K562 (cell line): ENCODE measurements around the gene ADIPOR2. TPM values are rescaled to one million over a fixed set of nuclear protein-coding genes. Genes with fewer than 3 reads are reported as not detected.

Experiments
- BRF1 ChIP-seq: IDR thresholded peaks from 3 replicates; pipeline ENCODE4 v1.6.1; 2011; ENCODE audit warnings: borderline replicate concordance, mild to moderate bottlenecking; ENCODE audit not compliant: insufficient read length; ENCODE audit errors: extremely low read depth
- FOSL1 ChIP-seq: fragments of 200-800 bp; sonication (Bioruptor generic); conservative IDR thresholded peaks from 2 replicates; pipeline ENCODE4 v1.6.1; 2016; ENCODE audit warnings: missing genetic modification characterization, missing compliant biosample characterization
- HDAC8 ChIP-seq: fragments of 450-650 bp; IDR thresholded peaks from 2 replicates; pipeline ENCODE4 v1.6.1; 2016; ENCODE audit warnings: mild to moderate bottlenecking, missing genetic modification characterization, moderate library complexity, missing compliant biosample characterization
- LEF1 ChIP-seq: fragments of 450-650 bp; IDR thresholded peaks from 2 replicates; pipeline ENCODE4 v1.6.1; 2016; ENCODE audit warnings: mild to moderate bottlenecking
- MTF1 ChIP-seq: fragments of 250-450 bp; sonication (Bioruptor Pico); IDR thresholded peaks from 2 replicates; pipeline ENCODE4 v1.9.0; 2021; ENCODE audit warnings: moderate library complexity, mild to moderate bottlenecking, inconsistent platforms, borderline replicate concordance
- SAFB2 ChIP-seq: fragments of 200-400 bp; formaldehyde crosslinking; IDR thresholded peaks from 2 replicates; pipeline ENCODE4 v1.6.1; 2018; ENCODE audit warnings: borderline replicate concordance, low read length, low read depth, moderate library complexity; ENCODE audit not compliant: severe bottlenecking
- WHSC1 ChIP-seq: IDR thresholded peaks from one replicate; pipeline ENCODE4 v1.6.1; 2012; ENCODE audit warnings: low read length, control low read depth, inconsistent platforms
- ZKSCAN1 ChIP-seq: fragments of 150-350 bp; IDR thresholded peaks from 2 replicates; pipeline ENCODE4 v1.6.1; 2016; ENCODE audit warnings: low read depth, low read length
- ZNF282 ChIP-seq: sonication (generic); formaldehyde crosslinking; IDR thresholded peaks from 2 replicates; pipeline ENCODE4 v1.8.1; 2023; ENCODE audit warnings: missing genetic modification reagents
- polyA plus RNA-seq, 8 experiments: library from polyadenylated mRNA; depleted of rRNA in 4 of 8; stranded (reverse) in 5 of 8; unstranded in 3 of 8; fragments of >200 nt; fragmentation: Nextera tagmentation in 2 of 8; fragmentation: Illumina TruSeq in 1 of 8; extraction: Ambion mirVana in 2 of 8; extraction: Trizol in 1 of 8; gene quantifications; 2 replicates each; pipeline versions ENCODE4 v1.2.1 to v1.2.3, GENCODE V29; 2011 to 2014; ENCODE audit warnings: inconsistent platforms in 1 of 8, missing spikeins in 1 of 8
- total RNA-seq, 7 experiments: library from RNA; depleted of rRNA in 6 of 7; stranded (reverse); fragments of >200 nt in 6 of 7; fragmentation: Illumina TruSeq in 2 of 7; extraction: Trizol in 2 of 7; gene quantifications; 2 replicates each; pipeline versions ENCODE4 v1.2.1 to v1.2.3, GENCODE V29; 2011 to 2021; ENCODE audit warnings: low replicate concordance in 1 of 7
- TF ChIP-seq, protein P1 (sequence below): IDR thresholded peaks from 3 replicates; pipeline ENCODE4 v1.6.1; 2011; ENCODE audit warnings: borderline replicate concordance, mild to moderate bottlenecking; ENCODE audit not compliant: insufficient read length, insufficient read depth
- TF ChIP-seq, protein P2 (sequence below): fragments of 200-800 bp; sonication (Bioruptor generic); IDR thresholded peaks from 2 replicates; pipeline ENCODE4 v1.6.1; 2017; ENCODE audit warnings: missing genetic modification characterization, missing compliant biosample characterization
- TF ChIP-seq, protein P3 (sequence below), 2 experiments: fragments of 450-650 bp; conservative IDR thresholded peaks; 2 replicates each; pipeline ENCODE4 v1.6.1; 2017; ENCODE audit warnings: mild to moderate bottlenecking in 2 of 2, moderate library complexity in 2 of 2

ADIPOR2 gene
- total and polyA plus RNA-seq, 9 of the 15 experiments (the other 6 are each of a cell fraction or from before 2014, with no cell fraction given), result 10.9 to 63.5 (median 46.0) TPM

DNA sequence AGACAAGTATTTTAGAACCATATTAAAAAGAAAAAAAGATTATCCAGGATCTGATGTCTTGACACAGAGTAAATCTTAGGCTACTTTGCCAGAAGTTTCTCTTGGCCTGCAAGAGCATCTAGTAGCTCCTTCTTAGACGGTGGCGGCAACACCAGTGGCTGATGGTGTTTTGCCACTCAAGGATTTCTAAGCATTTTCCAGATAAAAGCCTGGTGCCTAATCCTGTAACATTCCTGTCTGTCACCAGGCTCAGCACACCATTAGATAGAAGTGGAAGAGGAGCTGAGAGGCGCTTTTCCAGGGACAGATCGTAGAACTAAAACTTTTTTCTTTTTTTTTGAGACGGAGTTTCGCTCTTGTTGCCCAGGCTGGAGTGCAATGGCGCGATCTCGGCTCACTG is 47.8 kb upstream of the ADIPOR2 start (continued):
- TF ChIP-seq HDAC8 (tag) (no peak), WHSC1 (no peak), ZNF282 (CRISPR knock-in tag) (no peak), FOSL1 (tag) (no peak), ZKSCAN1 (no peak), MTF1 (no peak), LEF1 (no peak), BRF1 (no peak), SAFB2 (no peak)
- TF ChIP-seq, protein P1, sequence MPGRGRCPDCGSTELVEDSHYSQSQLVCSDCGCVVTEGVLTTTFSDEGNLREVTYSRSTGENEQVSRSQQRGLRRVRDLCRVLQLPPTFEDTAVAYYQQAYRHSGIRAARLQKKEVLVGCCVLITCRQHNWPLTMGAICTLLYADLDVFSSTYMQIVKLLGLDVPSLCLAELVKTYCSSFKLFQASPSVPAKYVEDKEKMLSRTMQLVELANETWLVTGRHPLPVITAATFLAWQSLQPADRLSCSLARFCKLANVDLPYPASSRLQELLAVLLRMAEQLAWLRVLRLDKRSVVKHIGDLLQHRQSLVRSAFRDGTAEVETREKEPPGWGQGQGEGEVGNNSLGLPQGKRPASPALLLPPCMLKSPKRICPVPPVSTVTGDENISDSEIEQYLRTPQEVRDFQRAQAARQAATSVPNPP, result no peak
- TF ChIP-seq, protein P2, sequence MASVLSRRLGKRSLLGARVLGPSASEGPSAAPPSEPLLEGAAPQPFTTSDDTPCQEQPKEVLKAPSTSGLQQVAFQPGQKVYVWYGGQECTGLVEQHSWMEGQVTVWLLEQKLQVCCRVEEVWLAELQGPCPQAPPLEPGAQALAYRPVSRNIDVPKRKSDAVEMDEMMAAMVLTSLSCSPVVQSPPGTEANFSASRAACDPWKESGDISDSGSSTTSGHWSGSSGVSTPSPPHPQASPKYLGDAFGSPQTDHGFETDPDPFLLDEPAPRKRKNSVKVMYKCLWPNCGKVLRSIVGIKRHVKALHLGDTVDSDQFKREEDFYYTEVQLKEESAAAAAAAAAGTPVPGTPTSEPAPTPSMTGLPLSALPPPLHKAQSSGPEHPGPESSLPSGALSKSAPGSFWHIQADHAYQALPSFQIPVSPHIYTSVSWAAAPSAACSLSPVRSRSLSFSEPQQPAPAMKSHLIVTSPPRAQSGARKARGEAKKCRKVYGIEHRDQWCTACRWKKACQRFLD (CRISPR knock-in tag), result no peak
- TF ChIP-seq, protein P3, sequence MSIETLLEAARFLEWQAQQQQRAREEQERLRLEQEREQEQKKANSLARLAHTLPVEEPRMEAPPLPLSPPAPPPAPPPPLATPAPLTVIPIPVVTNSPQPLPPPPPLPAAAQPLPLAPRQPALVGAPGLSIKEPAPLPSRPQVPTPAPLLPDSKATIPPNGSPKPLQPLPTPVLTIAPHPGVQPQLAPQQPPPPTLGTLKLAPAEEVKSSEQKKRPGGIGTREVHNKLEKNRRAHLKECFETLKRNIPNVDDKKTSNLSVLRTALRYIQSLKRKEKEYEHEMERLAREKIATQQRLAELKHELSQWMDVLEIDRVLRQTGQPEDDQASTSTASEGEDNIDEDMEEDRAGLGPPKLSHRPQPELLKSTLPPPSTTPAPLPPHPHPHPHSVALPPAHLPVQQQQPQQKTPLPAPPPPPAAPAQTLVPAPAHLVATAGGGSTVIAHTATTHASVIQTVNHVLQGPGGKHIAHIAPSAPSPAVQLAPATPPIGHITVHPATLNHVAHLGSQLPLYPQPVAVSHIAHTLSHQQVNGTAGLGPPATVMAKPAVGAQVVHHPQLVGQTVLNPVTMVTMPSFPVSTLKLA (conservative IDR thresholded peaks at IDR 0.05), result no peak
